Transverse colon (tissue), 4 donors: Measurements from ENCODE around the gene TAS1R2. TPM values are rescaled to one million over a fixed set of nuclear protein-coding genes. Genes with fewer than 3 reads are reported as not detected.

Source experiments
- DNase-seq: peaks from one replicate; pipeline ENCODE4 v3.0.0-alpha.2; 2019
- H3K27ac ChIP-seq, 4 donors: fragments of 200-600 bp; sonication (generic); 2 replicates each; pipeline ENCODE4 v1.5.1; 2016 to 2018; ENCODE audit warnings: inconsistent platforms in 4 of 4
- H3K27me3 ChIP-seq: fragments of 200-600 bp; sonication (generic); 2 replicates; pipeline ENCODE4 v1.5.1; 2017; ENCODE audit warnings: inconsistent platforms
- H3K36me3 ChIP-seq, 4 donors: fragments of 200-600 bp; sonication (generic); 2 replicates each; pipeline ENCODE4 v1.5.1; 2017 to 2019; ENCODE audit warnings: inconsistent platforms in 4 of 4
- H3K4me1 ChIP-seq, 4 donors: fragments of 200-600 bp; sonication (generic); 2 replicates each; pipeline ENCODE4 v1.5.1; 2017 to 2020; ENCODE audit warnings: inconsistent platforms in 4 of 4
- H3K4me3 ChIP-seq, 4 donors: fragments of 200-600 bp; sonication (generic); 1 replicate in 1 of 4; 2 replicates in 3 of 4; pipeline versions ENCODE4 v1.5.1 to v1.6.1; 2017 to 2019; ENCODE audit warnings: inconsistent platforms in 4 of 4
- H3K9me3 ChIP-seq, 2 donors: fragments of 200-600 bp; sonication (generic); 2 replicates each; pipeline ENCODE4 v1.5.1; 2017 to 2019; ENCODE audit warnings: inconsistent platforms in 2 of 2
- EP300 ChIP-seq: sonication (generic); formaldehyde crosslinking; IDR thresholded peaks from one replicate; pipeline ENCODE4 v1.6.1; 2017; ENCODE audit warnings: antibody characterized with exemption, low read depth
- POLR2A ChIP-seq: fragments of 450-650 bp; IDR thresholded peaks from one replicate; pipeline ENCODE4 v1.6.1; 2016; ENCODE audit warnings: antibody characterized with exemption, mild to moderate bottlenecking, moderate library complexity
- POLR2AphosphoS5 ChIP-seq, 3 donors: sonication (generic); formaldehyde crosslinking; IDR thresholded peaks; one replicate each; pipeline ENCODE4 v1.6.1; 2016; ENCODE audit warnings: antibody characterized with exemption in 3 of 3
- WGBS, 2 donors: methylation state at CpG; one replicate each; pipeline ENCODE4 v1.1.5; 2018; ENCODE audit warnings: low coverage in 1 of 2; 5-methylcytosine and 5-hydroxymethylcytosine counted together
- in situ Hi-C, 4 donors: fragments of 200-750 bp; cut with MboI; loops; one replicate each; pipeline versions ENCODE4 v1.15.0 to v1.15.1; 2017; ENCODE audit warnings: low sequenced_read_pairs in 3 of 4, low pct_ligation_motif_present in 1 of 4, low pct_unique_long_range_greater_than_20kb in 1 of 4
- intact Hi-C: fragments of 100-400 bp; cut with DNase I; formaldehyde crosslinking; loops from one replicate; pipeline ENCODE4 v1.15.1; 2023; ENCODE audit warnings: low total_unique reads
- total RNA-seq, 4 donors: library from RNA; depleted of rRNA; stranded (reverse); fragments of >200 nt; gene quantifications; one replicate each; pipeline ENCODE4 v1.1.0, GENCODE V29; 2016
- TF ChIP-seq, protein P1 (sequence below), 5 experiments: fragments of 200-600 bp in 3 of 5; fragments of 450-650 bp in 2 of 5; sonication (generic) in 3 of 5; IDR thresholded peaks; 1 replicate in 2 of 5; 2 replicates in 3 of 5; pipeline ENCODE4 v1.5.1; 2016 to 2017; ENCODE audit warnings: antibody characterized with exemption in 5 of 5, inconsistent platforms in 3 of 5, mild to moderate bottlenecking in 2 of 5, moderate library complexity in 1 of 5

Gene TAS1R2
- total RNA-seq, 4 donors from 2014 or later: not detected

GRCh38 chr1:18883636-18884418, 24.4 kb upstream of the TAS1R2 start:
- TF ChIP-seq EP300 (no peak), POLR2A (no peak)
- TF ChIP-seq, protein P1, sequence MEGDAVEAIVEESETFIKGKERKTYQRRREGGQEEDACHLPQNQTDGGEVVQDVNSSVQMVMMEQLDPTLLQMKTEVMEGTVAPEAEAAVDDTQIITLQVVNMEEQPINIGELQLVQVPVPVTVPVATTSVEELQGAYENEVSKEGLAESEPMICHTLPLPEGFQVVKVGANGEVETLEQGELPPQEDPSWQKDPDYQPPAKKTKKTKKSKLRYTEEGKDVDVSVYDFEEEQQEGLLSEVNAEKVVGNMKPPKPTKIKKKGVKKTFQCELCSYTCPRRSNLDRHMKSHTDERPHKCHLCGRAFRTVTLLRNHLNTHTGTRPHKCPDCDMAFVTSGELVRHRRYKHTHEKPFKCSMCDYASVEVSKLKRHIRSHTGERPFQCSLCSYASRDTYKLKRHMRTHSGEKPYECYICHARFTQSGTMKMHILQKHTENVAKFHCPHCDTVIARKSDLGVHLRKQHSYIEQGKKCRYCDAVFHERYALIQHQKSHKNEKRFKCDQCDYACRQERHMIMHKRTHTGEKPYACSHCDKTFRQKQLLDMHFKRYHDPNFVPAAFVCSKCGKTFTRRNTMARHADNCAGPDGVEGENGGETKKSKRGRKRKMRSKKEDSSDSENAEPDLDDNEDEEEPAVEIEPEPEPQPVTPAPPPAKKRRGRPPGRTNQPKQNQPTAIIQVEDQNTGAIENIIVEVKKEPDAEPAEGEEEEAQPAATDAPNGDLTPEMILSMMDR (IDR thresholded peaks at IDR 0.05): peak; percentile 81 to 88 (median 83)
- intact Hi-C loops: loop anchor here (10.0 kb wide), 1 partner anchor 211 kb away; no protein-coding TSS in a partner anchor
- DNase-seq: peak; percentile 73
- Histone ChIP-seq H3K4me3 (no peak overlapping the region), H3K4me1 (no peaks in the 10 kb centered on the region), H3K27ac (no peak overlapping the region), H3K36me3 (no peaks in the 10 kb centered on the region), H3K27me3 (no peaks in the 10 kb centered on the region), H3K9me3 (no peaks in the 10 kb centered on the region)
- 33 to 54% methylated on average over 3 to 13 of the region's 14 CpGs for WGBS, 2 donors
- in situ Hi-C loops: loop anchor here in 1 of 4 donors (10.0 kb wide), 1 partner anchor 221 kb away; no protein-coding TSS in a partner anchor

DNA sequence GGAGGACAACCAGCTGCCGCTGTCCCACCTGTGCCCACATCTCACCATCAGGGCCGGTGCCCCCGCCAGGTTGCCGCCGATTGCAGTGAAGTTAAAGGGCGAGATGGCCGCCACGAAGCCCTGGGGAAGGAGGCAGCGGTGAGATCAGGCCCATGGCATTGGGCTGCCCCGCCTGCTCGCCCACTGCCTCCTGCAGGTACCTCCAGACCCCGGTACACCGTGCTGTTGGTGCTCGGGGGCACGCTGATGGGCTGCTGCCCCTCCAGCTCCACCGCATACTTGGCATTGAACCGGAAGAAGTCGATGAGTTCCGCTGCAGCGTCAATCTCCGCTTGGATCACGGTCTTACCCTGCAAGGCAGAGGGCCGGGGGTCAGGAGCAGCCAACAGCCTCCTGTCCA, 23.6 kb upstream of the TAS1R2 start:
- H3K27ac ChIP-seq: no peak overlapping the region
- no peaks in the 10 kb centered on the region for H3K9me3 ChIP-seq
- no peak for DNase-seq
- H3K4me3 ChIP-seq: no peak overlapping the region
- no peaks in the 10 kb centered on the region for H3K4me1 ChIP-seq
- TF ChIP-seq EP300 (no peak), POLR2A (no peak), POLR2AphosphoS5 (IDR thresholded peaks at IDR 0.05) (no peak)
- TF ChIP-seq, protein P1 (IDR thresholded peaks at IDR 0.05): no peak
- WGBS, 2 donors: 95% methylated on average over 17 of the region's 23 CpGs; no CpG with 5 or more reads in 1 of the 2 donors
- no peaks in the 10 kb centered on the region for H3K36me3 ChIP-seq
- in situ Hi-C loops (loop anchor here in 1 of 4 donors (10.0 kb wide), 1 partner anchor 222 kb away; no protein-coding TSS in a partner anchor), intact Hi-C loops (loop anchor here (10.0 kb wide), 1 partner anchor 212 kb away; no protein-coding TSS in a partner anchor)
- H3K27me3 ChIP-seq: no peaks in the 10 kb centered on the region

GRCh38 chr1:18882486-18882885, 23.0 kb upstream of the TAS1R2 start:
- H3K9me3 ChIP-seq: no peaks in the 10 kb centered on the region
- 88% methylated on average over 8 of the region's 8 CpGs; no CpG with 5 or more reads in 1 of the 2 donors for WGBS, 2 donors
- no peak overlapping the region for H3K4me3 ChIP-seq
- no peaks in the 10 kb centered on the region for H3K36me3 ChIP-seq
- TF ChIP-seq, protein P1 (IDR thresholded peaks at IDR 0.05): no peak
- no peak for TF ChIP-seq EP300
- no peak for TF ChIP-seq POLR2AphosphoS5 (IDR thresholded peaks at IDR 0.05)
- DNase-seq: no peak
- H3K27ac ChIP-seq: no peak overlapping the region
- in situ Hi-C loops (loop anchor here in 1 of 4 donors (10.0 kb wide), 1 partner anchor 222 kb away; no protein-coding TSS in a partner anchor), intact Hi-C loops (loop anchor here (10.0 kb wide), 1 partner anchor 212 kb away; no protein-coding TSS in a partner anchor)
- no peaks in the 10 kb centered on the region for H3K27me3 ChIP-seq
- no peaks in the 10 kb centered on the region for H3K4me1 ChIP-seq

DNA sequence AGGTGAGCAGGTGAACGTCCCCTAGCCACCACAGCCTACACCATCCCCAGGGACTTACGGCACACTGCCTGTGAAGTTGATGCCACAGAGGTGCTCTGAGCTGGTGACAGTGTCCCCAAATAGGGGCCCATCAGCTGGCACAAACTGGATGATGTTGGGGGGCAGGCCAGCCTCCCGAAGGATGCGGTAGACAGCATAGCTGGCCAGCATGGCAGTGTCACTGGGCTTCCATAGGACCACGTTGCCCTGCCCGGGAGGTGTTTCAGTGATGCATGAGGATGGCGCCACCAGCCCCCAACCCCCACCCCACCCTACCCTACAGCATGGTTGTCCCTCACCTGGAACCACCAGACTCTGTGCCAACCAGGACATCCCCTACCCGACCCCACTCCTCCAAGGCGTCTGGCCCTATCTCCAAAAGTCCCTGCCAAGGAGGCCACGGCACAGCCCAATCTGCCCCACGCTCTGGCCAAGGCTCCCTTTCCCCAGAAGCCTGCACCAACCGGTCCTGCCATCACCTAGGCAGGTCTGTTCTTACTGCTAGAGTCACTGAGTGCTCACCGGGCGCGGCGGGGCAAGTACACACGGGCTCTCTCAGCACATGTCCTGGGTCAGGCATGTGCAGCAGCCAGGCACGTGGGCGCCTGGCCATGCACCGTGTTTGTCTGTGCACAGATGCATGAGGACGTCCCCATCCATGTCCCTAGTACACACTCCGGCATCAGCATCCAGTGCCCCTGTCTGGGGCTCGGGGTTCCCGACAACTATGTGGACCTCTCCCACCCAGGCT, 22.4 kb upstream of the TAS1R2 start:
- no peak overlapping the region for H3K27ac ChIP-seq
- in situ Hi-C loops (loop anchor here in 1 of 4 donors (10.0 kb wide), 1 partner anchor 223 kb away; no protein-coding TSS in a partner anchor), intact Hi-C loops (loop anchor here (10.0 kb wide), 1 partner anchor 213 kb away; no protein-coding TSS in a partner anchor)
- WGBS, 2 donors: 96% methylated on average over 24 of the region's 24 CpGs; no CpG with 5 or more reads in 1 of the 2 donors
- TF ChIP-seq EP300: no peak
- no peak for TF ChIP-seq POLR2A
- TF ChIP-seq, protein P1 (IDR thresholded peaks at IDR 0.05): no peak
- H3K27me3 ChIP-seq: no peaks in the 10 kb centered on the region
- no peaks in the 10 kb centered on the region for H3K36me3 ChIP-seq
- H3K9me3 ChIP-seq: no peaks in the 10 kb centered on the region
- H3K4me3 ChIP-seq: no peak overlapping the region
- no peak for DNase-seq
- H3K4me1 ChIP-seq: no peaks in the 10 kb centered on the region
